Nephron (organoid): ENCODE measurements around the gene PPIB.

ENCODE experiments used
- H3K27ac Mint-ChIP-seq, 3 experiments: 2 replicates each; pipeline ENCODE4 v1.8.0; 2020; ENCODE audit warnings: mixed read lengths in 3 of 3, mild to moderate bottlenecking in 2 of 3, moderate library complexity in 1 of 3
- H3K27me3 Mint-ChIP-seq: 2 replicates; pipeline ENCODE4 v1.8.0; 2021; ENCODE audit warnings: low read depth, mild to moderate bottlenecking, moderate library complexity, mixed read lengths
- H3K36me3 Mint-ChIP-seq: 2 replicates; pipeline ENCODE4 v1.8.0; 2020; ENCODE audit warnings: low read depth, mixed read lengths
- H3K4me1 Mint-ChIP-seq: 2 replicates; pipeline ENCODE4 v1.8.0; 2020; ENCODE audit warnings: mixed read lengths
- H3K4me3 Mint-ChIP-seq, 3 experiments: 2 replicates each; pipeline ENCODE4 v1.8.0; 2020; ENCODE audit warnings: mild to moderate bottlenecking in 3 of 3, mixed read lengths in 3 of 3, moderate library complexity in 2 of 3
- H3K9me3 Mint-ChIP-seq: 2 replicates; pipeline ENCODE4 v1.8.0; 2020; ENCODE audit warnings: mixed read lengths
- TF ChIP-seq, protein P1 (sequence below), 3 experiments: fragments of 200-600 bp; sonication (generic); IDR thresholded peaks; one replicate each; pipeline ENCODE4 v1.5.0; 2021; ENCODE audit warnings: antibody characterized with exemption in 3 of 3; ENCODE audit not compliant: unreplicated experiment in 3 of 3

PPIB gene

DNA sequence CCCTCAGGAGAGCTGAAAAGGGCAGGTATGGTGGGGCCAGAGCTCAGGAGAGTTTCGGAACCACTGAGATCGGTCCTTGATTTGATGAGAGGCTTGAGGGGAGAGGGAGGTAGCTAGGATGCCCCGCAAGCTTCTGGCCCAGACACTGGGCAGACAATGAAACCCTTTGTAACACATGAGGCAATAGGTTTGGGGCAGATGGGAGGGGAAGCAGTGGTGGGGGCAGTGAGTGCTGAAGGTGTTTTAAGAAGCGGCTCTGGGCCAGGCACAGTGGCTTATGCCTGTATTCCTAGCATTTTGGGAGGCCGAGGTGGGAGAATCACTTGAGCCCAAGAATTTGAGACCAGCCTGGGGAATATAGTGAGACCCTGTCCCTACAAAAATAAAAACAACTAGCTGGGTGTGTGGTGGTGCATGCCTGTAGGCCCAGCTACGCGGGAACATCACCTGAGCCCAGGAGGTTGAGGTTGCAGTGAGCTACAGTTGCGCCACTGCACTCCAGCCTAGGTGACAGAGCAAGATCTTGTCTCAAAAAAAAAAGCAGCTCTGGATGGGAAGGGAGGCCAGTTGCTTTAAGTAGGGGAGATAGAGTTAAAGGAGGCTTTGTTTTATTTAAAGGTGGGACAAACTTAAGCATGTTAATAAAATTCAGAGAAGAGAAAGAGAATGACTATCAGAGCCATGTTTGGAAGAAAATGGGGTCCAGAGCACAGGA is 20.9 kb downstream of the PPIB start:
- Mint-ChIP-seq H3K27ac (no peak overlapping the region), H3K36me3 (peaks cover 46% of the 10 kb centered on the region), H3K27me3 (no peaks in the 10 kb centered on the region), H3K9me3 (no peaks in the 10 kb centered on the region), H3K4me1 (peaks cover 5% of the 10 kb centered on the region), H3K4me3 (no peak overlapping the region)
- TF ChIP-seq, protein P1, sequence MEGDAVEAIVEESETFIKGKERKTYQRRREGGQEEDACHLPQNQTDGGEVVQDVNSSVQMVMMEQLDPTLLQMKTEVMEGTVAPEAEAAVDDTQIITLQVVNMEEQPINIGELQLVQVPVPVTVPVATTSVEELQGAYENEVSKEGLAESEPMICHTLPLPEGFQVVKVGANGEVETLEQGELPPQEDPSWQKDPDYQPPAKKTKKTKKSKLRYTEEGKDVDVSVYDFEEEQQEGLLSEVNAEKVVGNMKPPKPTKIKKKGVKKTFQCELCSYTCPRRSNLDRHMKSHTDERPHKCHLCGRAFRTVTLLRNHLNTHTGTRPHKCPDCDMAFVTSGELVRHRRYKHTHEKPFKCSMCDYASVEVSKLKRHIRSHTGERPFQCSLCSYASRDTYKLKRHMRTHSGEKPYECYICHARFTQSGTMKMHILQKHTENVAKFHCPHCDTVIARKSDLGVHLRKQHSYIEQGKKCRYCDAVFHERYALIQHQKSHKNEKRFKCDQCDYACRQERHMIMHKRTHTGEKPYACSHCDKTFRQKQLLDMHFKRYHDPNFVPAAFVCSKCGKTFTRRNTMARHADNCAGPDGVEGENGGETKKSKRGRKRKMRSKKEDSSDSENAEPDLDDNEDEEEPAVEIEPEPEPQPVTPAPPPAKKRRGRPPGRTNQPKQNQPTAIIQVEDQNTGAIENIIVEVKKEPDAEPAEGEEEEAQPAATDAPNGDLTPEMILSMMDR (IDR thresholded peaks at IDR 0.05; ENCODE audit: unreplicated experiment in 3 of 3) = no peak

DNA sequence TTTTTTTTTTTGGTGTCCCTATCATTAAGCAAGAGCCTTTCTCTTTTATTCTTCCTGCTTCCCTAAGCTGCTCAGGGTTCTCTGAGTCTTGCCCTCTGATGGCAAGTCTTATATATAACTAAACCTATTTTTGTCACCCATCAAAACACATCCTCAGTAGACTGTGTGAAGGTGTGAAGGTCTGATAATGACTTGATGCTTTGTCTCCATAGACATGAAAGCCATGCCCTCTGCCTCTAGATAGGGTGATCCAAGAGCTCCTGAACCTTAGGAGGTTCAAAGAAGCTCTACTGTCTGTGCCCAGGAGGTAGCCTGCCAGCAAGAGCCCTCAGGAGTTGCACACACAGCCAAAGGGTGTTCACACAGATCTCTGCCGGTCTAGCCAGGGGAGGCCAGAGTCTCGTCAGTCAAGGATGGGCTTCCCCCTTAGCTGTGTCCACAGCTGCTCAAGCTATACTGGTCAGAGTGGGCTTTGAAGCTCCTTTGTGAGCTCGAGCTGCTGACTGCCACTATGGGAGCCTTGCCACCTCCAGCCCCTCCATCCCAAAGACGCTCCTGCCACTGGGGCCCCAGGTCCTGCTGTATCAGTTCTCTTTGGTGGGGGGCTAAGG is 24.4 kb downstream of the PPIB start:
- Mint-ChIP-seq H3K9me3 (no peaks in the 10 kb centered on the region), H3K36me3 (peaks cover 61% of the 10 kb centered on the region)

DNA sequence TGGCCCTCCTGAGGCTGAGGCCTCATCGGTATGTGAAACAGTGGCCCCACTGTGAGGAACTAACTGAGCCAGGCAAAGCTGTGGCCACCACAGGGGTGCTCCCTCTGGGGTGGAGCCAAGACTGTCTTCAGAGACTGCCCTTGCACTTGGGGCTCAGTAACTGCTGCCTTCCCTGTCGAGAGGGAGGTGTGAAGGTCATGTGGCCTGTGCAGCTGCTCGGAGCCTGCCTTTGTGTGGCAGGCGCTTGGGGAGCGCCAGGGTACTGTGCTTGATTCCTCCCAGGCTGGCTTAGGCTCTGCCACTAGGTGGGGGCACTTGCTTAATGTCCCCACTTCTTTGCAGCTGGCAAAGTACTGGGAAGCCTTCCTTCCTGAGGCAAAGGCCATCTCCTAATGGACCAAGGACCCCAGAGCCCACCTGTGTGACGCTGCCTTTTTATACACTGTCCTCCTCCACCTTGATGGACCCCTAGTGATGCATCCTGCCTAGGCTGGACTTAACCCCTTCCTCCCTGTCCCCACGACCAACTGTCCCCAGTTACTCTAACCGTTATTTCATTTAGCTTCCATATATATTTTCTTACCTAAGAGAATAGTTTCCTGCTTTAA is 25.5 kb downstream of the PPIB start:
- peaks cover 65% of the 10 kb centered on the region for H3K36me3 Mint-ChIP-seq
- H3K9me3 Mint-ChIP-seq = no peaks in the 10 kb centered on the region
- no peak overlapping the region for H3K4me3 Mint-ChIP-seq
- TF ChIP-seq, protein P1 (IDR thresholded peaks at IDR 0.05; ENCODE audit: unreplicated experiment in 3 of 3) = no peak
- H3K27ac Mint-ChIP-seq = no peak overlapping the region
- H3K27me3 Mint-ChIP-seq = no peaks in the 10 kb centered on the region
- H3K4me1 Mint-ChIP-seq = no peaks in the 10 kb centered on the region

More for the DNA sequence above, 24.4 kb downstream of the PPIB start:
- TF ChIP-seq, protein P1 (IDR thresholded peaks at IDR 0.05; ENCODE audit: unreplicated experiment in 3 of 3) = no peak
- Mint-ChIP-seq H3K27ac (no peak overlapping the region), H3K4me1 (no peaks in the 10 kb centered on the region), H3K4me3 (no peak overlapping the region), H3K27me3 (no peaks in the 10 kb centered on the region)

DNA sequence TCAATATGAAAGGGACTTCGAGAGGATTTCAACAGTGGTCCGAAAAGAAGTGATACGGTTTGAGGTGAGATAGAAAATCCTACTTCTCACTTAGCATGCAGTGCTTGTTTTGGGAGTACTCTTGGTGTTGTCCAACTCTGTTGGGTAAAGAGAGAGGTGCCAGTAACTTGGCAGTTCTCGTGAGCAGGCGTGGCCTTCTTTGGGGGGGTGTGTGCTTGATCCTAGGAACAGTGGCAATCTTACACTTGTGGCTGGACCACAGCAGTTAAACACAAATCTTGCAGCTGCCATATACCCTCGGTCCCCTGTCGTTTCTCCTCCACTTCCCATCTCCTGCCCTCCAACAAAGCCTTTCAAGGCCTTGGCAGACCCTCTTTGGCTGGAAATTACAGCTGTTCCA is 26.5 kb downstream of the PPIB start:
- H3K4me3 Mint-ChIP-seq = no peak overlapping the region
- no peaks in the 10 kb centered on the region for H3K4me1 Mint-ChIP-seq
- H3K9me3 Mint-ChIP-seq = no peaks in the 10 kb centered on the region
- peaks cover 71% of the 10 kb centered on the region for H3K36me3 Mint-ChIP-seq
- TF ChIP-seq, protein P1 (IDR thresholded peaks at IDR 0.05; ENCODE audit: unreplicated experiment in 3 of 3) = no peak
- H3K27ac Mint-ChIP-seq = no peak overlapping the region
- no peaks in the 10 kb centered on the region for H3K27me3 Mint-ChIP-seq

DNA sequence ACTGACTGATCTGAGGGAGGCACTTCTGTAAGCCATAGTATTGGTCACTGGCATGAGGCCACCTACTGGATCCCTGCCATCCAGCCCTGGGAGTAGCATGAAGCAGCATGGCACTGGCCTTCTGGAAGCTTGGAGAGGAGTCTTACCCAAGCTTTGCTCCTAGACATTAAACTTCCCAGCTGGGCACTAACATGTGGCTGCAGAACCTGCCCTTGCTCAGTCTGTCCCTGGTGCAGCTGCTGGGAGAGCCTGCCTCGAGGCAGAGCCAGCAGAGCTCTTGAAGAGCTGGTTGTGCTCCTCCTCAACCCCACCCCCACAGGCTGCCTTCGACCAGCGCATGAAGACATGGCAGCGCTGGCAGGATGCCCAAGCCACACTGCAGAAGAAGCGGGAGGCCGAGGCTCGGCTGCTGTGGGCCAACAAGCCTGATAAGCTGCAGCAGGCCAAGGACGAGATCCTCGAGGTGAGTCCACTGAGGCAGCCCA is 28.4 kb downstream of the PPIB start:
- H3K4me3 Mint-ChIP-seq = no peak overlapping the region
- no peaks in the 10 kb centered on the region for H3K9me3 Mint-ChIP-seq
- no peaks in the 10 kb centered on the region for H3K27me3 Mint-ChIP-seq
- H3K27ac Mint-ChIP-seq = no peak overlapping the region
- H3K36me3 Mint-ChIP-seq = peaks cover 77% of the 10 kb centered on the region
- no peaks in the 10 kb centered on the region for H3K4me1 Mint-ChIP-seq
- TF ChIP-seq, protein P1 (IDR thresholded peaks at IDR 0.05; ENCODE audit: unreplicated experiment in 3 of 3) = no peak
